NCI-H1048 (cell line): ENCODE results near the gene IL18R1.

Source experiments
- DNase-seq: peaks from one replicate; lab custom pipeline; 2025; lab: John Stamatoyannopoulos, UW

Gene IL18R1

DNA sequence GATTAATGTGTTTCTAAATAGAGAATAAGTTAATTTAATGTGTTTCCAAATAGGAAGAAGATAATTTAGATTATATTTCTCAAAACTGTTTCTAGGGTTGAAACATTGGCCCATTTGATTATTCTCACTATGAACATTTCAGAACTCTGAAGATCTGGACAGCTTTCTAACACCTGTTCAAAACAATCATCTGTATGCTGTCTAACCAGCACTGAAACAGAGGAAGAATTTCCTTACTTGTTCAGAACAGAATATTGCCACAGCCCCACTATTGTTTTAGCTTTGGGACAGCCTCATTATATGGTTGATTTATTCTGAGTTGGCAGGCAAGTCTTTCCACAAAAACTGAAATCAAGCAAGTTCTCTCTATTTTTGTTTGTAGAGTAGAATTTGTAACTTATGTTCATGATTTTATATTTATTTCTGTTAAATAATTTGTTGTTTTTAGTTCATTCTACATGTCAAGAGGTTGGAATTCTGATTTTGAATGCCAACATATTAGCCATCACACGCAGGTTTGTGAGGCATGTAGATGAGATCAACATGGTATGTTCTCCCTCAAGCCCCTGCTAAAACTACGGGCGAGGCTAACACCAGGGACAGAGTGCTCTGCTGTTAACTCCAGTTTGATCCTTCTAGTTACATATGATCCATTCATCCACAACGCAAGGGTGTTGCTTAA is 78.5 kb downstream of the IL18R1 start:
- DNase-seq, result no peak

DNA sequence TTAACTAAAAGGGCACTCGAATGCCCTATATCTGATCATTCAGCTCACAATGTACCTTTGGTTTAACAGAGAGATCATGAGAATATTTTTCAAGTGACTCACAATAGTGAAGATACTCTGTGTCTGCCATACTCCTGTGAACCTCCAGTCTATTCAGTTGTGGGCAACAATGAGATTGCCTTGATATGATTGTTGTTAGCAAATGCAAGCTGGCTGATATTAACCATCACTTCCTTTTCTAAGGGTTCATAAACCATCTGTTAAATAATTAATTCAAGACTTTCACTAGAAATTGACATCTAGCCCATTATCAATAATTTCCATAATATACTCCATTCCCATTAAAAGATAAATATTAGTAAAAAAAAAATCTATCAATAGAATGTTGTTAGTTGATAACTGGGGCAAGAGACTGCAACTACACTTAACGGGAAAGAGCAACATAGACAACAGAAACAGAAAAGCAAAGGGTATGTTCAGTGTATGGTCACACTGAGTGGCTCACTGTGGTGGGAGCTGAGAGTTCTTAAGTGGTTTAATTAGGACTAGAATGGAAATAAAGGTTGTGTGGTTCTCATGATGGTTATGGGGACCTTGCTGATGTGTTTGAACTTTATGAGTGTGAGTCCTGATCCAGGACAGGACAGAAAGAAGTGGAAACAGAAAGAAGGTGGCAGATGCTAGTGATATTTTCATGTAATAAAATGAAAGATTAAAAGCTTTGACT is 79.2 kb downstream of the IL18R1 start:
- no peak for DNase-seq

DNA sequence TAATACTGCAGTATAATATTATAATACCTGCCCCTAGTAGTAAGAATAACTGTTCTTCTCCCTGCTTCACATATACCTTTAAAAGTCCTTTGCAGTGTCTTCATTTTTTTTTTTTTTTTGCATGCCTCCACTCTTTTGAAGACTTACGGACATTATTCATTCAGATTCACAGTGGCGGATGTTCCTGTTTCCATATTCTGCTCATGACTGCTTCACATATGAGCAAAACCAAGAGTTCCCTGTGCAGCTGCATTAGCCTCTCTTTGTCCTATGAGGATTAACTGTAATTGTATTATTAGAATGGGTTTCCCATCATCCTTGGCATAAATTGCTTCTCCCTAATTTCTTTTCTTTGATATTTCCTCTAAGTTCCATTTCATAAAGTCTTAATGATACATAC is 80.1 kb downstream of the IL18R1 start:
- DNase-seq, result no peak

DNA sequence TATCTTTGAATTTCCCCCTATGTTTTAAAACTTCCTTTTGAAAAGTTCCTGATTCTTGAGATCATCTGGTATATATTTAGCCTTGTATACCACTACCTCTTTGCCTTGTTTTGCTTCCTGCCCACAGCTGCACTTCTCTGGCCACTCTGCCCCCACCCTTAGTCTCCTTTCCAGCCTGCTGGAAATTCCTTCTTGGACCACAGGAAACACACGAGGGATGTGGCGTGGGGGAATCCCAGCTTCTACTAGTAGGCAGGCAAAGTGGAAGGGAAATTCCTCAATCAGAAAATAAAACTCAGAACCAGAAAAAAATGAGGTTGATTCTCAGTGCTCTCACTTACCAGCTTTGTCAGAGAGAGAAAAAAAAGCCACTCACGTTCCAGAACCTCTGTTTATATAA is 80.7 kb downstream of the IL18R1 start:
- no peak for DNase-seq

DNA sequence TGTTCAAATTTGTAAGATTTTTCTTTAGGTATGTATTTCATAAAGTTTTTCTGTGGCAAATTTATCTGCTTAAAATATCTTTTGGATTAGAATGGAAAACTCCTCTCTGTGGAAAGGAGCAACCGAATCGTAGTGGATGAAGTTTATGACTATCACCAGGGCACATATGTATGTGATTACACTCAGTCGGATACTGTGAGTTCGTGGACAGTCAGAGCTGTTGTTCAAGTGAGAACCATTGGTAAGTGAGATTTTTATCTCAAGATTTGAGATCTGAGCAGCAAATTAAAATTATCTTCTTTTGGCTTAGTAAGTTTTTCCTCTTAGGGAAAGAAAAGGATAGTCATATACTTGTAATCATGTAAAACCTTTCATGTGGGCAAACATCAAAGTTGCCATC is 81.5 kb downstream of the IL18R1 start:
- DNase-seq, result no peak

DNA sequence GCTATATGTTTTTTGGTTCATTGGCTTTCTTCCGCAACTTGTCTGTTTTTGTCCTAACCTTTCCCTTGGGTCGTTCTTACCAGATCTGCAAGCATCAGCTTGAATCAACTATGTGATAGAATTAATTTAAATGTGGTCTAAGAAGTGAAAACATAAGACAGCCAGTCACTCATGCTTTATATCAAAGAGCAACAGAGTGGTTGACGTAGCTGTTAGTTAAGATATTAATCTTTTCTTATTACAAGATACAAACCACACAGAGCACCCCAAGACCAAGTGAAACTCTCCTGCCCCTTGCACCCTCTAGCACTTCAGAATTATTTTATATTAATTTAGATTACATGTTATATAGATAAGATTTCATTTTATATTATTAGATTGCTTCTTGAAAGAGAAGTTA is 82.5 kb downstream of the IL18R1 start:
- no peak for DNase-seq

DNA sequence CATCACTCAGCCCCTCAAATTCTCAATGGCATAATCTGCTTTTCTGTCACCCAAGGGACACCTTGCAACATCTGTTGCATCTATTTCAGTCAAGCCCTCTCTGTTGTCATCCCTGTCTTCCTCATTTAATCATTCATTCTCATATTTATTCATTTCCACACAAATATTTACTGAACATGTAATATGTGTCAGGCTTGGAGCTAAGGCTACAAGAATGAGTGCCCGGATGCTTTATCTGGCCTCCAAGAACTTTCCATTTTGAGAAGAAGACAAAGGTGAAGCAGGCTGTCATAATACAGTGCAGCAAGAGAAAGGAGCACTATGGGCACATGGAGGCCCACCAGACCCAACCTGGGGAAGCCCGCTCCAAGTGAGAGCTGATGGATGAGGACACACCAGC is 83.0 kb downstream of the IL18R1 start:
- no peak for DNase-seq

DNA sequence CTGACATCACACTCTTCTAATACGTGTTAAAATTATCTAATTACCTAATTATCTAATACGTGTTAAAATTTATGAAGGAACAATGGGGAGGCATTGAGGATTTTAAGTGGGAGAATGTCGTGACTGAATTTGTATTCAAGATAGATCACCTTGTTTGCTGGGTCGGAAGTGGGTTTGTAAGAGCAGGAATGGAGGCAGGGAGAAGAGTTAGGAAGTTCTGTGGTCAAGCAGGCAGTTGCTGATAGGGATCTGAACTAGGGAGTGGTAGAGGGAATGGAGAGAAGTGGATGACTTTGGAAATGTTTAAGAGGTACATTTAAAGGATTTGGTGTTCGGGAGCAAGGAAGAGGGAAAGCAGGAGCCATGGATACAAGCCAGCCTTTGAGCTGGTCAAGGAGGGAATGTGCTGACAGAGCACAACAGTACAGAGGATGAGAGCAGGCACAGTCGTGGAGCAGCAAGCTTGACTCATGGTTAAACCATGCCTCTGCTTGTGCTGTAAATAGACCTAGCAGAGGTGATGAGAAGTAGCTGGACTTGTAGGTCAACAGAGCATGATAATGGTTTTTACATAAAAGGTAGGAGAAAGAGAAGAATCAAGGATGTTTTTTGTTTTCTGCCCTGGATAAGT is 83.6 kb downstream of the IL18R1 start:
- no peak for DNase-seq

DNA sequence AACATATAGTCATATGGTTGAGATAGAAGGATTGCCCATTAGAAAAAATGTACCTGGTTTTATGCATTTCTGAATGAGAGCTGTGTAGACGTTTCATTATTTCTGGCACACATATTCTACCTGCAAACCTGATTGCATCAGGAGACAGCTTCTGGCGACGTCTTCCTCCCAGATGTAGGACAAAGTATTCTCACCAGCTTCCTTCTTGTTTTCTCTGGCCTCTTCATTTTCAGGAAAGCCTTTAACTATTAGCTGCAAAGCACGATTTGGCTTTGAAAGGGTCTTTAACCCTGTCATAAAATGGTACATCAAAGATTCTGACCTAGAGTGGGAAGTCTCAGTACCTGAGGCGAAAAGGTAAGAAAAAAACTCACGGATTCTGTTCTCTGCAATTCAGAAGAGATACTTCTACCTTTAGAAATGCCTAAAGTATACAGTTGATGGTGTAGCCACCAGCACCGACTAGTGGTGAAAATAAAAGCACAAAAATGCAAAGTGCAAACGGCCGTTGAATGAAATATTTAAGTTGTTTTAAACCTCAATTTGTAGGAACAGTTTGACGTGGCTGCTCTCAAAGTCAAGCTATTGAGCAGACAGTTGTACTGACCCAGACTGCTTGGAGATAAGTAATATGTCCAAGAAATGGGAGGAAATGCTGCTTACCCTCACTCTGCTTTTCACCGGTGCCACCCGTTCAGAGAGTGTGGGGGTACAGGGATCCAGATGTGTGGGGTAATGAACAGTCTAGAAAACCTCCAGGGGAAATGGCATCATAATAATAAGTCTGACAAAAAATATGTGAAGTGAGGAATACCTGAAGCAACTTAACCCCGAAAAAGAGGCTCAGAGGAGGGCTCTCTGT is 87.6 kb downstream of the IL18R1 start:
- peak; percentile 4 for DNase-seq

DNA sequence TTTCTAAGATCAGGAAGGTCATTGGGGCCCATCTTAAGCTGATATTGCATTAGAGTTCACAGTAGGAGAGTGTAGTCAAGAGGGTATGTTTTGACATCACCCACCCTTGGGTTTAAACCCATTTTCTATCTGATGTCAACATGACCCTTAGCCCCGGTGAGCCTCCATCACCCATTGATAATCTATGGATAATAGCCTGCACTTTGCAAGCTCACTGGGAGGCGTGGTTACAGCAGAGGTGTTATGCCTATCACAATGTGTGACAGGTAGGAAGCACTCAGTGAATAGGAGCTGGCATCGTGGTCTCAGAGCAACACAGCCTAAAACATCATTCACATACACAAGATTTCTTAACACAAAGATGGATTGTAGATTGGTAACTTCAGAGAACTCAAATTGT is 88.6 kb downstream of the IL18R1 start:
- DNase-seq, result no peak

DNA sequence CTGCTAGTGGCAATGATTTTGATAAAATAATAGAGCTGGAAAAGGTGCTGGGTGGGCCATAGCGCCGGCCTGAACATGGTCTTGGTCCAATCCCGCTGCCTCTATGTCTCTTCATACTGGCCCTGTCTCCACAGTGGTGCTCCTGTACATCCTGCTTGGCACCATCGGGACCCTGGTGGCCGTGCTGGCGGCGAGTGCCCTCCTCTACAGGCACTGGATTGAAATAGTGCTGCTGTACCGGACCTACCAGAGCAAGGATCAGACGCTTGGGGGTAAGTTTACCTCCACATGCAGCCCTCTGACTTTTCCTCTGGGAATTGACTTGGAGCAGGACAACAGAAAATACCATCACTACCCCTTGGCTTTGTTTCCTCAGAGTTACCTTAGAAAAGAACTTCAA is 91.3 kb downstream of the IL18R1 start:
- no peak for DNase-seq
